Measurements from ENCODE around the gene ROPN1L.

- TF ChIP-seq CTCF (IDR thresholded peaks at IDR 0.05) (no peak), POLR2A (IDR thresholded peaks at IDR 0.05) (no peak)
Observed at GRCh38 chr5:10434392-10434791, 7.3 kb upstream of the ROPN1L start.
